ENCODE results near the gene SOAT1. TPM values are rescaled to one million over a fixed set of nuclear protein-coding genes. Genes with fewer than 3 reads are reported as not detected.

Gene SOAT1
- total RNA-seq, 1 donor from 2014 or later = 9.8 TPM

DNA sequence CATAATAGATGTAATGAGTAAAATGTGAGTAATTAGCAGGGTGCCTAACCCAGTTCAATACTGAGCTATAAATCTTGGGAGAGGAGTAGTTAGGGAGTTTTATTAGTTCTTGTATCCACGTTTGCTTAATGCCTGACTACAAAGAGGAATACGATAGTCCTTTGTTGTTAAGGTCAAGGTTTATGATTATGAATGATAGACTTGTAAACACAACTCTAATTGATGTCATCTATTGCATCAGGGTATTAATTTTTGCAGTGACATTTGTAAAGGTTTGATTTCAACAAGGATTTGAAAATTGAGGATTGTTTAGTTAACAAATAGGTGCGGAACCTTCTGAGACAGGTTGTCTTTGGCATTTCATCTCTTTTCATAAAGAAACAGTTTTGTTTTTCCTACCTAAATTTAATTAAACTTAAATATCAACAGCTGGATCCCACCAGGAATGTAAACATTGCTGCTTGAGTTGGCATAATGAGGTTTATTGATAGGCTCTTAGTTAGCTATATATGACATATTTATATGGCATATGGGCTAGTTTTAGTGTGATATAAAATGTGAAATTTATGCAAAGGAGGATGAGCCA is 9.7 kb downstream of the SOAT1 start:
- peaks cover 9% of the 10 kb centered on the region for H3K36me3 ChIP-seq
- H3K4me1 ChIP-seq = no peaks in the 10 kb centered on the region
- no peak overlapping the region for H3K27ac ChIP-seq (replicated peaks)
- intact Hi-C loops (cut with micrococcal nuclease) = no loop called here
- no peaks in the 10 kb centered on the region for H3K9me3 ChIP-seq (replicated peaks)
- H3K27me3 ChIP-seq (ENCODE audit: low read depth) = no peaks in the 10 kb centered on the region
- TF ChIP-seq, protein P1, sequence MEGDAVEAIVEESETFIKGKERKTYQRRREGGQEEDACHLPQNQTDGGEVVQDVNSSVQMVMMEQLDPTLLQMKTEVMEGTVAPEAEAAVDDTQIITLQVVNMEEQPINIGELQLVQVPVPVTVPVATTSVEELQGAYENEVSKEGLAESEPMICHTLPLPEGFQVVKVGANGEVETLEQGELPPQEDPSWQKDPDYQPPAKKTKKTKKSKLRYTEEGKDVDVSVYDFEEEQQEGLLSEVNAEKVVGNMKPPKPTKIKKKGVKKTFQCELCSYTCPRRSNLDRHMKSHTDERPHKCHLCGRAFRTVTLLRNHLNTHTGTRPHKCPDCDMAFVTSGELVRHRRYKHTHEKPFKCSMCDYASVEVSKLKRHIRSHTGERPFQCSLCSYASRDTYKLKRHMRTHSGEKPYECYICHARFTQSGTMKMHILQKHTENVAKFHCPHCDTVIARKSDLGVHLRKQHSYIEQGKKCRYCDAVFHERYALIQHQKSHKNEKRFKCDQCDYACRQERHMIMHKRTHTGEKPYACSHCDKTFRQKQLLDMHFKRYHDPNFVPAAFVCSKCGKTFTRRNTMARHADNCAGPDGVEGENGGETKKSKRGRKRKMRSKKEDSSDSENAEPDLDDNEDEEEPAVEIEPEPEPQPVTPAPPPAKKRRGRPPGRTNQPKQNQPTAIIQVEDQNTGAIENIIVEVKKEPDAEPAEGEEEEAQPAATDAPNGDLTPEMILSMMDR (IDR thresholded peaks at IDR 0.05; ENCODE audit: borderline replicate concordance) = no peak
- no peak overlapping the region for H3K4me3 ChIP-seq
- DNase-seq = no peak

DNA sequence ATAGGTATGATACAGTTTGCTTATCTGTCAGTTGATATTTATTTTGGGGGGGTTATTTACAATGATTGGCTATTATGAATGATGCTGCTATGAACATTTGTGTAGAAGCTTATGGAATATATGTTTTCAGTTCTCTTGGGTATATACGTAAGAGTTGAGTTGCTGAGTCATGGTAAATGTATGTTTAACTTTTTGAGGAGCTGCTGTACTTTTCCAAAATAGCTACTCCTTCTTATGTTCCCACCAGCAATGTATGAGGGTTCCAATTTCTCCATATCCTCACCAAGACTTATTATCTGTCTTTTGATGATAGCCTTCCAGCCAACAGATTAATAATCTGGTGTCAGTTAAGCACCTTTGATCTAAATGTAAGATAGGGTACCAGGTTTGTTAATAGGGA is 11.9 kb downstream of the SOAT1 start:
- intact Hi-C loops (cut with micrococcal nuclease) = no loop called here
- Histone ChIP-seq H3K9me3 (replicated peaks) (no peaks in the 10 kb centered on the region), H3K4me3 (no peak overlapping the region), H3K36me3 (peaks cover 9% of the 10 kb centered on the region), H3K27ac (replicated peaks) (no peak overlapping the region), H3K4me1 (peaks cover 2% of the 10 kb centered on the region), H3K27me3 (ENCODE audit: low read depth) (no peaks in the 10 kb centered on the region)
- TF ChIP-seq, protein P1 (IDR thresholded peaks at IDR 0.05; ENCODE audit: borderline replicate concordance) = no peak
- DNase-seq = no peak

DNA sequence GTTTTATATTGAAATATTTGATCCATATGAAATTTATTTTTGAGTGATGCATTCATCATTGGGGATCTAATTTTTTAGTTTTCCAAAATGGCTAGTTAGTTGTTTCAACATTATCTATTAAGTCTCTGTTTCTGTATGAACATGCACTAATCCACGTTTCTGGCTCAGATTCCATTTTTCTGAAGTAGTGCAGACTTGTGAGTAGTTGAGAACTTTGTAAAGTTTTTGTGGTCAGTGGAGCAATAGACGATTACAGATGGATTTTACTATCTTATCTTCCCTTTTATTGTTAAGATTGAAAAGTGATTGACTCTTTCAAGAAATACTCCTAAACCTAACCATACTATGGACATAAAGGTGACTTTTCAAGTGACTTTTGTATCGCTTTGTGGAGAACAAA is 16.7 kb downstream of the SOAT1 start:
- TF ChIP-seq, protein P1 (IDR thresholded peaks at IDR 0.05; ENCODE audit: borderline replicate concordance) = no peak
- no peak for DNase-seq
- Histone ChIP-seq H3K27ac (replicated peaks) (peak overlapping the region; percentile 41), H3K27me3 (ENCODE audit: low read depth) (no peaks in the 10 kb centered on the region), H3K36me3 (peaks cover 9% of the 10 kb centered on the region), H3K9me3 (replicated peaks) (no peaks in the 10 kb centered on the region), H3K4me1 (peaks cover 9% of the 10 kb centered on the region), H3K4me3 (no peak overlapping the region)
- intact Hi-C loops (cut with micrococcal nuclease) = no loop called here

DNA sequence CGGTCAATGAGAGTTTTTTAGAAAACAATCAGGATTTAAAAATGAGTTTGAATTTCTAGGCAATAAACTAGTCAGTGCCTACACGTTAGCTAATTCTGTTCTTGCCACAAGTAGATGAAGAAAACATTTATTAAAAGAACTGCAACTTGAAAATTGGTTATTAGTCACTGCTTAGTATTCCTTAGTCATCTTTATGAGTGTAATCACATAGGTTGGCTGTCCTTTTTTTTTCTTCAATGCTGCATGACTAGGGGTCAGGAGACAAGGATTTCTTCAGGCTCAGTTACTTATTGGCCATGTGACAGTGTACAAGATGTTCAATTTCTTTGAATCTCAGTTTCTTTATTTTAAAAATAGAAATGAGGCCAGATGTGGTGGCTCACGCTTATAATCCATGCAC is 17.1 kb downstream of the SOAT1 start:
- DNase-seq = no peak
- H3K4me1 ChIP-seq = peaks cover 9% of the 10 kb centered on the region
- no peaks in the 10 kb centered on the region for H3K27me3 ChIP-seq (ENCODE audit: low read depth)
- H3K4me3 ChIP-seq = no peak overlapping the region
- H3K9me3 ChIP-seq (replicated peaks) = no peaks in the 10 kb centered on the region
- intact Hi-C loops (cut with micrococcal nuclease) = no loop called here
- H3K36me3 ChIP-seq = peaks cover 9% of the 10 kb centered on the region
- H3K27ac ChIP-seq (replicated peaks) = peak overlapping the region; percentile 41
- TF ChIP-seq, protein P1 (IDR thresholded peaks at IDR 0.05; ENCODE audit: borderline replicate concordance) = no peak

DNA sequence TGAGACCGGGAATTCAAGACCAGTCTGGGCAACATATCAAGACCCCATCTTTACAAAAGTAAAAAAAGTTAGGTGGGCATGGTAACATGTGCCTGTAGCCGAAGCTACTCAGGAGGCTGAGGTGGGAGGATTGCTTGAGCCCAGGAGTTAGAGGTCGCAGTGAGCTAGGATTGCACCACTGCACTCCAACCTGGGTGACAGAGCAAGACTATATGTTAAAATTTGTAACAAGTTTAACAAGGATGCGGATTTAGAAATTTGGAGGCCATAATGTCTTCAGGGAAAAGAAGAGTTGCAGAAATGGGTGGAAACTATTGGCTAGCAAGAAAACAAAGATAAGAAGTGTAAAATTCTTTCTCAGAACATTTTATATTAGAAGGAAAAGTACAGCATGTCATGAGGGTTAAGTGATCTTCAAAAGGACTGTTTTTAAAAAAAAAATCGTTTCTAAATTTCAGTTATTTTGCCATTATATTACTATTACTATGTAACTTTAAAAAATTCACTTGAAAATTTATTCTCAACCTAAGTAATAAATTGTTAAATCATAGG is 17.6 kb downstream of the SOAT1 start:
- Histone ChIP-seq H3K4me3 (no peak overlapping the region), H3K9me3 (replicated peaks) (no peaks in the 10 kb centered on the region), H3K4me1 (peaks cover 9% of the 10 kb centered on the region), H3K27ac (replicated peaks) (peak overlapping the region; percentile 41), H3K36me3 (peaks cover 9% of the 10 kb centered on the region), H3K27me3 (ENCODE audit: low read depth) (no peaks in the 10 kb centered on the region)
- TF ChIP-seq, protein P1 (IDR thresholded peaks at IDR 0.05; ENCODE audit: borderline replicate concordance) = no peak
- no peak for DNase-seq
- intact Hi-C loops (cut with micrococcal nuclease) = no loop called here

Data from left ventricle myocardium inferior (tissue), 1 donor.